Left renal cortex interstitium (tissue), 4 donors: ENCODE measurements around the gene SLC2A11. TPM values are rescaled to one million over a fixed set of nuclear protein-coding genes. Genes with fewer than 3 reads are reported as not detected.

Source experiments
- polyA plus RNA-seq, 4 donors: library from polyadenylated mRNA; unstranded; fragments of 120-200 nt; gene quantifications; one replicate each; pipeline ENCODE4 v1.2.1, GENCODE V29; 2013; ENCODE audit not compliant: insufficient read length in 4 of 4

The SLC2A11 gene
- polyA plus RNA-seq, 4 donors = 17.2 to 68.0 (median 39.1) TPM

Other genes with a start within 250 kb of the SLC2A11 start
- gene DRICH1, start 225.6 kb upstream of the SLC2A11 start, polyA plus RNA-seq = 1 to 10 TPM in 3 of 4 donors, under 1 TPM in 1; 0.59 to 7.1 (median 2.5) TPM
- gene RGL4, start 166.9 kb upstream of the SLC2A11 start, polyA plus RNA-seq = 1 to 10 TPM; 2.0 to 5.3 (median 2.8) TPM
- gene ZNF70, start 106.8 kb upstream of the SLC2A11 start, polyA plus RNA-seq = 1 to 10 TPM; 4.6 to 8.4 (median 6.3) TPM
- 1 to 10 TPM in 1 of 4 donors, under 1 TPM in 3; 0.51 to 1.1 (median 0.77) TPM for gene VPREB3, start 103.5 kb upstream of the SLC2A11 start, polyA plus RNA-seq
- 1 to 10 TPM; 2.8 to 3.9 (median 3.4) TPM for gene C22orf15, start 94.9 kb upstream of the SLC2A11 start, polyA plus RNA-seq
- gene CHCHD10, start 89.9 kb upstream of the SLC2A11 start, polyA plus RNA-seq = 100 to 1,000 TPM in 1 of 4 donors, 10 to 100 TPM in 3; 67.4 to 132 (median 86.9) TPM
- gene MMP11, start 85.0 kb upstream of the SLC2A11 start, polyA plus RNA-seq = 10 to 100 TPM; 15.4 to 21.8 (median 19.6) TPM
- 100 to 1,000 TPM; 159 to 210 (median 201) TPM for gene SMARCB1, start 70.9 kb upstream of the SLC2A11 start, polyA plus RNA-seq
- gene DERL3, start 18.9 kb upstream of the SLC2A11 start, polyA plus RNA-seq = 1 to 10 TPM; 2.4 to 7.2 (median 6.1) TPM
- gene MIF, start 36.5 kb downstream of the SLC2A11 start, polyA plus RNA-seq = 100 to 1,000 TPM; 179 to 405 (median 298) TPM
- 10 to 100 TPM in 2 of 4 donors, 1 to 10 TPM in 2; 4.3 to 26.5 (median 15.3) TPM for gene GSTT2B, start 103.3 kb downstream of the SLC2A11 start, polyA plus RNA-seq
- gene DDTL, start 109.0 kb downstream of the SLC2A11 start, polyA plus RNA-seq = 10 to 100 TPM in 1 of 4 donors, 1 to 10 TPM in 3; 5.8 to 13.6 (median 6.7) TPM
- gene DDT, start 116.6 kb downstream of the SLC2A11 start, polyA plus RNA-seq = 10 to 100 TPM; 61.4 to 94.2 (median 77.6) TPM
- 1 to 10 TPM in 2 of 4 donors, under 1 TPM in 2; 0.60 to 4.8 (median 1.5) TPM for gene GSTT2, start 122.3 kb downstream of the SLC2A11 start, polyA plus RNA-seq
- gene GSTT4, start 147.6 kb downstream of the SLC2A11 start, polyA plus RNA-seq = under 1 TPM in 2 of 4 donors, not detected in 2; 0.08 to 0.09 TPM
- 10 to 100 TPM; 34.0 to 75.9 (median 58.7) TPM for gene CABIN1, start 153.4 kb downstream of the SLC2A11 start, polyA plus RNA-seq